Astrocyte (in vitro differentiated cells and primary cell): ENCODE data around the gene ANKRD34A. TPM values are rescaled to one million over a fixed set of nuclear protein-coding genes. Genes with fewer than 3 reads are reported as not detected.

Experiments used
- DNase-seq: peaks from one replicate; pipeline ENCODE4 v3.0.0-alpha.2; 2010; ENCODE audit warnings: low read depth
- FAIRE-seq: peaks from 2 replicates; lab custom pipeline; 2011; peaks lifted over from hg19 to GRCh38; lab: Jason Lieb, UNC
- H2AFZ ChIP-seq: 2 replicates; pipeline ENCODE4 v1.6.0; 2012; ENCODE audit warnings: low read depth, low read length, inconsistent platforms
- H3K27ac ChIP-seq: 2 replicates; pipeline ENCODE4 v1.5.1; 2011; ENCODE audit warnings: low read depth, low read length, inconsistent platforms
- H3K27me3 ChIP-seq: 2 replicates; pipeline ENCODE4 v1.6.0; 2011; ENCODE audit warnings: low read length, inconsistent platforms; ENCODE audit not compliant: insufficient read depth
- H3K36me3 ChIP-seq: 2 replicates; pipeline ENCODE4 v1.5.1; 2011; ENCODE audit warnings: low read length, inconsistent platforms; ENCODE audit not compliant: insufficient read depth
- H3K4me1 ChIP-seq: 2 replicates; pipeline ENCODE4 v1.5.1; 2011; ENCODE audit warnings: low read length, inconsistent platforms; ENCODE audit not compliant: insufficient read depth
- H3K4me2 ChIP-seq: 2 replicates; pipeline ENCODE4 v1.6.0; 2012; ENCODE audit warnings: low read length, inconsistent platforms
- H3K4me3 ChIP-seq: 2 replicates; pipeline ENCODE4 v1.5.1; 2011; ENCODE audit warnings: low read depth, mild to moderate bottlenecking, low read length, inconsistent platforms; ENCODE audit not compliant: insufficient read depth
- H3K79me2 ChIP-seq: 2 replicates; pipeline ENCODE4 v1.6.0; 2012; ENCODE audit warnings: mild to moderate bottlenecking, low read length, inconsistent platforms; ENCODE audit not compliant: insufficient read depth
- H3K9ac ChIP-seq: 2 replicates; pipeline ENCODE4 v1.6.0; 2012; ENCODE audit warnings: mild to moderate bottlenecking, low read length, inconsistent platforms
- H3K9me3 ChIP-seq: 2 replicates; pipeline ENCODE4 v1.5.1; 2012; ENCODE audit warnings: low read depth, mild to moderate bottlenecking, low read length, inconsistent platforms; ENCODE audit not compliant: insufficient read depth
- H4K20me1 ChIP-seq: 2 replicates; pipeline ENCODE4 v1.6.0; 2012; ENCODE audit warnings: low read length, inconsistent platforms; ENCODE audit not compliant: insufficient read depth
- H3K27ac Mint-ChIP-seq: one replicate; pipeline ENCODE4 v1.8.0; 2021; ENCODE audit warnings: mild to moderate bottlenecking, mixed read lengths; ENCODE audit not compliant: unreplicated experiment
- H3K27me3 Mint-ChIP-seq: one replicate; pipeline ENCODE4 v1.8.0; 2021; ENCODE audit warnings: low read depth, mixed read lengths; ENCODE audit not compliant: unreplicated experiment
- H3K36me3 Mint-ChIP-seq: one replicate; pipeline ENCODE4 v1.8.0; 2021; ENCODE audit warnings: low read depth, mixed read lengths; ENCODE audit not compliant: unreplicated experiment
- H3K4me1 Mint-ChIP-seq: one replicate; pipeline ENCODE4 v1.8.0; 2021; ENCODE audit warnings: low read depth, mixed read lengths; ENCODE audit not compliant: unreplicated experiment
- H3K4me3 Mint-ChIP-seq: one replicate; pipeline ENCODE4 v1.8.0; 2021; ENCODE audit warnings: mild to moderate bottlenecking, moderate library complexity, mixed read lengths; ENCODE audit not compliant: unreplicated experiment
- H3K9me3 Mint-ChIP-seq: one replicate; pipeline ENCODE4 v1.8.0; 2021; ENCODE audit warnings: mild to moderate bottlenecking, mixed read lengths; ENCODE audit not compliant: unreplicated experiment
- CTCF ChIP-seq: IDR thresholded peaks from 2 replicates; pipeline ENCODE4 v1.5.1; 2011; ENCODE audit warnings: low read depth, mild to moderate bottlenecking, inconsistent platforms, low read length, moderate library complexity; ENCODE audit not compliant: insufficient read depth
- EZH2 ChIP-seq: IDR thresholded peaks from 2 replicates; pipeline ENCODE4 v1.6.1; 2012; ENCODE audit warnings: mild to moderate bottlenecking, low read length, inconsistent platforms; ENCODE audit not compliant: insufficient read depth
- total RNA-seq: library from RNA; stranded (reverse); gene quantifications from 2 replicates; pipeline ENCODE4 v1.2.1, GENCODE V29; 2021

ANKRD34A gene
- total RNA-seq, 1 donor from 2014 or later, result 5.8 TPM

- Mint-ChIP-seq H3K4me1 (no peaks in the 10 kb centered on the region), H3K4me3 (no peak overlapping the region), H3K36me3 (peaks cover 3% of the 10 kb centered on the region), H3K9me3 (no peaks in the 10 kb centered on the region), H3K27me3 (no peaks in the 10 kb centered on the region), H3K27ac (peak overlapping the region; percentile 66)
- no peaks in the 10 kb centered on the region for H4K20me1 ChIP-seq
- H3K9ac ChIP-seq, result no peak overlapping the region
- no peak for TF ChIP-seq EZH2
- TF ChIP-seq CTCF, result no peak
- no peaks in the 10 kb centered on the region for H3K27me3 ChIP-seq
- H3K27ac ChIP-seq, result no peak overlapping the region
- no peaks in the 10 kb centered on the region for H3K79me2 ChIP-seq
- no peaks in the 10 kb centered on the region for H3K9me3 ChIP-seq
- no peak overlapping the region for H2AFZ ChIP-seq
- DNase-seq, result no peak
- H3K4me1 ChIP-seq, result peaks cover 26% of the 10 kb centered on the region
- H3K4me2 ChIP-seq, result no peak overlapping the region
- H3K36me3 ChIP-seq, result no peaks in the 10 kb centered on the region
- H3K4me3 ChIP-seq, result no peak overlapping the region
- FAIRE-seq, result no peak
These were observed 10.8 kb upstream of the ANKRD34A start for GRCh38 chr1:145975216-145975615.

- Histone ChIP-seq H3K4me1 (peaks cover 21% of the 10 kb centered on the region), H4K20me1 (no peaks in the 10 kb centered on the region), H3K4me2 (no peak overlapping the region), H2AFZ (no peak overlapping the region), H3K27ac (no peak overlapping the region), H3K4me3 (no peak overlapping the region), H3K9me3 (no peaks in the 10 kb centered on the region), H3K27me3 (no peaks in the 10 kb centered on the region), H3K9ac (no peak overlapping the region), H3K36me3 (no peaks in the 10 kb centered on the region), H3K79me2 (no peaks in the 10 kb centered on the region)
- no peaks in the 10 kb centered on the region for H3K4me1 Mint-ChIP-seq
- FAIRE-seq, result no peak
- TF ChIP-seq CTCF (no peak), EZH2 (no peak)
- H3K27ac Mint-ChIP-seq, result no peak overlapping the region
- no peak overlapping the region for H3K4me3 Mint-ChIP-seq
- H3K36me3 Mint-ChIP-seq, result peaks cover 3% of the 10 kb centered on the region
- DNase-seq, result no peak
- H3K9me3 Mint-ChIP-seq, result no peaks in the 10 kb centered on the region
- no peaks in the 10 kb centered on the region for H3K27me3 Mint-ChIP-seq
These were observed 10.3 kb upstream of the ANKRD34A start for GRCh38 chr1:145974721-145975120.

- H3K4me3 ChIP-seq, result no peak overlapping the region
- no peaks in the 10 kb centered on the region for H3K36me3 ChIP-seq
- Mint-ChIP-seq H3K27me3 (no peaks in the 10 kb centered on the region), H3K4me3 (no peak overlapping the region), H3K9me3 (no peaks in the 10 kb centered on the region), H3K27ac (no peak overlapping the region), H3K4me1 (no peaks in the 10 kb centered on the region), H3K36me3 (peaks cover 3% of the 10 kb centered on the region)
- H3K9ac ChIP-seq, result no peak overlapping the region
- H2AFZ ChIP-seq, result no peak overlapping the region
- no peaks in the 10 kb centered on the region for H4K20me1 ChIP-seq
- H3K4me1 ChIP-seq, result peaks cover under 1% of the 10 kb centered on the region
- no peaks in the 10 kb centered on the region for H3K27me3 ChIP-seq
- no peak overlapping the region for H3K27ac ChIP-seq
- H3K79me2 ChIP-seq, result no peaks in the 10 kb centered on the region
- no peak for DNase-seq
- no peak overlapping the region for H3K4me2 ChIP-seq
- no peak for FAIRE-seq
- H3K9me3 ChIP-seq, result peaks cover under 1% of the 10 kb centered on the region
- TF ChIP-seq EZH2 (no peak), CTCF (no peak)
These were observed 8.2 kb upstream of the ANKRD34A start for GRCh38 chr1:145972580-145972979.
